ENCODE data around the gene CCDC85B. TPM values are rescaled to one million over a fixed set of nuclear protein-coding genes. Genes with fewer than 3 reads are reported as not detected.

The CCDC85B gene
- 23.2 and 30.0 TPM in 2 replicates for total RNA-seq

GRCh38 chr11:65890324-65891218 lies at the start of gene CCDC85B:
Gene CCDC85B (plus strand): TSS chr11:65890673. CDS start chr11:65890784, 111 bp downstream.

GRCh38 chr11:65857853-65858680 lies 32.4 kb upstream of the CCDC85B start, which contains the start of gene CFL1:
Gene CFL1 (minus strand): TSS chr11:65858180. CDS start chr11:65858099, 81 bp downstream.

GRCh38 chr11:65860278-65861164 lies 30.0 kb upstream of the CCDC85B start, which contains the start of gene MUS81:
Gene MUS81 (plus strand): TSS chr11:65860433. CDS start chr11:65860754, 321 bp downstream.

DNA sequence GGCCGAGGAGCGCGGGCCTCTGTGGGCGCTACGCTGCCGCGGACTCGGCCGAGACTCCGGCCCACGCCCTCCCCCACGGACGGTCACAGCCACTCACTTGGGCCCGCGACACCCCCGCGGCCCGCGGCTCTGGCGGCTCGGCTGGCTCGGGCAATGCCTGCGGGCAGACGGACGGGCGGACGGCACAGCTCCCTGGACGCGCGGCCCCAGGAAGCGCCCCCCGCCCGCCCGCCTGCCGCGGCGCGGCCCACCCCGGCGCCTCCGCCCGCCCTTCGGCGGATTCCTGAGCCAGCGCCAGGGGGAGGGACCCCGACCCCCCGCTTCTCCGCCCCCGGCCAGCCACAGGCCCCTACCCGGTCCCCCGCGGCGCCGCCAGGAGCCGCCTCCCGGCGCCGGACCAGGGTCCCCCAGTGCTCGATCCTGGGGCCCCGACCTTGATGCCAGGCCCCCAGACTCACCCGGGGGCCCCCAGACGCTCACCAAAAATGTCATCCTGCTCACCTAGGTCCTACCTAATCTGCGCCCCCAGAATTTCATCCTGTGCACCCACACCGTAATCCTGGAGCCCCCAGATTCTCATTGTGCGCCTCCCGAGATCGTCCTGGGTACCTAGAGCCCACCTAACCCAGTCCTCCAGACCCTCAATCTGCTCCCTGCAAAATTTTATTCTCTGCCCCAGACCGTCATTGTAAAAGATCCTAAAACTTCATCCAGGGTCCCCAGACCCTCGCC lies 17.7 kb upstream of the CCDC85B start, which contains the start of gene EFEMP2:
Gene EFEMP2, minus strand, starts transcription at position 215 of the 732 bp plus-strand sequence. CDS start 446 bp downstream, outside the sequence.

GRCh38 chr11:65879617-65880016 lies 10.9 kb upstream of the CCDC85B start, which contains the start of gene CTSW:
Gene CTSW (plus strand): TSS chr11:65879837. CDS start chr11:65879855, 18 bp downstream.

DNA sequence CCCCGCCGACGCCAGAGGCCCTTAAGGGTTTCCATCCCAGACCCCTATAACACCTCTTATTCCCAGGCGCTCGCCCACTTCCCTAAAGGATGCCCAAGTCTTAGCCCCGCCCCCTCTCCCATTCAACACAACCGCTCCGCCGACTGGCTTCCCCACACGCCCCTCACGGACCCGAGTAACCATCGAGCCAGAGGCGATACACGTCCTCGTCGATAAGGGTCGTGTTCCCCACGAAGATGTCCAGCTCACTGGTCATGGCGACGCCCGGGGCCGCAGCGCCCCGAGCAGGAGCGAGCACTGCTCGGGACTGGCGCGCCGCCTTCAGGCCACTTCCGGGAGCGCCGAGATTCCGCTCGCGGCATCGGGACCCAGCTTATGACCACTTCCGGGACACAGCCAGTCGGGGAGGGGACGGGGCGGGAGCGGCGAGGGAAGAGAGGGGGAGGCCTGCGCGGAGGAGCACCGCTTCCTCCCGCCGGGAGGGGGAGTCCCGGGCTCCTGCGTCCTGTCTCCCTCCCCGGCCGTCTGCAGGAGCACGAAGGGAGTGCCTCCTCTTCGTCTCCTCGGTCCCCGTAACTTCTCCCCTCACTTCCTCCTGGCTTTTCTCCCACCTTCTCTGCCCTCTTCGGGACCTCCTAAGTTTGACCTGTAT lies 2.2 kb upstream of the CCDC85B start, which contains the start of gene FIBP:
Gene FIBP, minus strand, starts transcription at position 309 of the 652 bp plus-strand sequence. Its CDS starts 53 bp downstream, at position 256.

DNA sequence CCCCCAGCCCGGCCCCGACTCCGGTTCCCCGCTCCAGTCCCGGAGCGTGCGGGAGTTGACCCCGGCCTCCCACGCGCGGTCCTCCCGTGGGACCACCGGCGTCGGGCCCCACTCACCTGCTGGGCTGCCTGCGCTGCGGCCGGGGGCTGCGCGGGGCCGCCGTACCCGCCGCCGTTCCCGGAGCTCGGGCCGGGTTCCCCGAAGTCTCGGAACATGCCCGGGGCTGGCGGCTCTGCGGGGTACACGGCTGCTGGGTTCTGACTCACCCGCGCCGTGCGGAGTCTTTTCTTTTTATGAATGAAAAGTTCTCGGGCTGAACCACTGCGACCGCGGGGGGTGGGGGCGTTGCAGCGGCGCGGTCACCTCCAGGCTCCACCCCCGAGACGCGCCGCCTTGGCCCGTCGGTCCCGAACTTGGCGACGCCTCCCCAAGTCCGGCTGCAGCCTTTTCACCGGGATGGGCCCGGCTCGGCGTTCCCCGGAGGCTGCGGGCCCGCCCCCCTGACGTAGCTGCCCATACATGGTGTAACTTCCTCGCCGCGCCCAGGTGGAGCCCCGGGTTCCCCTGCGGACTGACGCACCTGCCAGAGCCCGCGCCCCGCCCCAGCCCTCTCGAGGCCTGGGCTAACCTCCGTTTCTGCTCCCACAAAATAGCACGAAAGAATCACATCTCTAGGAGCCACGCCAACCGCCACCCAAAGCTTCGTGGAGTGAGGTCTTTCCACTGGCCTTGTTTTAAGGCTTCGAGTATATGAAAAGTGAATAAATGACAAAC lies 9.8 kb downstream of the CCDC85B start, which contains the start of gene FOSL1:
Gene FOSL1, minus strand, starts transcription at position 264 of the 774 bp plus-strand sequence. Its CDS starts 49 bp downstream, at position 215.

GRCh38 chr11:65918211-65919140 lies 28.0 kb downstream of the CCDC85B start, which contains the start of gene C11orf68:
Gene C11orf68 (minus strand): TSS chr11:65919062. CDS start chr11:65919031, 31 bp downstream.

GRCh38 chr11:65919141-65919572 lies 28.7 kb downstream of the CCDC85B start, which contains the start of gene DRAP1:
Gene DRAP1 (plus strand): TSS chr11:65919426. CDS start chr11:65919502, 76 bp downstream.

Other genes starting within 250 kb of the CCDC85B start
- gene RELA, start 227.8 kb upstream of the CCDC85B start, total RNA-seq = 35.7 and 42.7 TPM in 2 replicates
- gene KAT5, start 178.4 kb upstream of the CCDC85B start, total RNA-seq = 53.2 and 67.1 TPM in 2 replicates
- 24.7 and 37.1 TPM in 2 replicates for gene RNASEH2C, start 169.9 kb upstream of the CCDC85B start, total RNA-seq
- 17.0 and 20.0 TPM in 2 replicates for gene AP5B1, start 109.7 kb upstream of the CCDC85B start, total RNA-seq
- 1.3 and 2.0 TPM in 2 replicates for gene OVOL1, start 103.6 kb upstream of the CCDC85B start, total RNA-seq
- gene SNX32, start 56.7 kb upstream of the CCDC85B start, total RNA-seq = 1.1 and 5.5 TPM in 2 replicates
- gene CFL1, start 32.5 kb upstream of the CCDC85B start, total RNA-seq = 397 and 949 TPM in 2 replicates
- gene MUS81, start 30.2 kb upstream of the CCDC85B start, total RNA-seq = 42.0 and 54.2 TPM in 2 replicates
- 39.4 and 68.7 TPM in 2 replicates for gene EFEMP2, start 17.9 kb upstream of the CCDC85B start, total RNA-seq
- 0.79 TPM in 1 of 2 replicates, not detected in the other for gene CTSW, start 10.8 kb upstream of the CCDC85B start, total RNA-seq
- gene FIBP, start 2.2 kb upstream of the CCDC85B start, total RNA-seq = 110 and 165 TPM in 2 replicates
- 1.1 and 1.2 TPM in 2 replicates for gene FOSL1, start 9.7 kb downstream of the CCDC85B start, total RNA-seq
- gene C11orf68, start 28.4 kb downstream of the CCDC85B start, total RNA-seq = 24.3 and 35.7 TPM in 2 replicates
- 63.6 and 81.4 TPM in 2 replicates for gene DRAP1, start 28.8 kb downstream of the CCDC85B start, total RNA-seq
- not detected in 2 replicates for gene TSGA10IP, start 54.8 kb downstream of the CCDC85B start, total RNA-seq
- 33.4 and 37.7 TPM in 2 replicates for gene SART1, start 71.1 kb downstream of the CCDC85B start, total RNA-seq
- gene EIF1AD, start 111.5 kb downstream of the CCDC85B start, total RNA-seq = 29.8 and 40.0 TPM in 2 replicates
- 23.2 and 37.5 TPM in 2 replicates for gene BANF1, start 111.8 kb downstream of the CCDC85B start, total RNA-seq
- gene CST6, start 121.3 kb downstream of the CCDC85B start, total RNA-seq = 39.3 and 66.6 TPM in 2 replicates
- gene CATSPER1, start 135.8 kb downstream of the CCDC85B start, total RNA-seq = under 0.01 and 0.54 TPM in 2 replicates
- not detected in 2 replicates for gene GAL3ST3, start 158.5 kb downstream of the CCDC85B start, total RNA-seq
- 138 and 219 TPM in 2 replicates for gene SF3B2, start 161.7 kb downstream of the CCDC85B start, total RNA-seq
- 40.8 and 50.6 TPM in 2 replicates for gene PACS1, start 179.6 kb downstream of the CCDC85B start, total RNA-seq